Gastroesophageal sphincter (tissue), 4 donors: Measurements from ENCODE around the gene RBM33. TPM values are rescaled to one million over a fixed set of nuclear protein-coding genes. Genes with fewer than 3 reads are reported as not detected.

Experiments
- ATAC-seq: fragments of 150-250 bp; one replicate; pipeline ENCODE4 v1.9.1; 2016; ENCODE audit warnings: mild to moderate bottlenecking, moderate library complexity
- H3K27ac ChIP-seq, 4 donors: fragments of 200-600 bp; sonication (generic) in 3 of 4; 1 replicate in 3 of 4; 2 replicates in 1 of 4; pipeline ENCODE4 v1.5.1; 2016 to 2019
- H3K27me3 ChIP-seq: fragments of 200-600 bp; sonication (generic); one replicate; pipeline ENCODE4 v1.5.1; 2019
- H3K36me3 ChIP-seq, 2 donors: fragments of 200-600 bp; sonication (generic); one replicate each; pipeline ENCODE4 v1.5.1; 2019; ENCODE audit warnings: control low read depth in 1 of 2
- H3K4me1 ChIP-seq, 3 donors: fragments of 200-600 bp; sonication (generic); 1 replicate in 2 of 3; 2 replicates in 1 of 3; pipeline ENCODE4 v1.5.1; 2016 to 2019; ENCODE audit warnings: control low read depth in 2 of 3
- H3K4me3 ChIP-seq, 2 donors: fragments of 200-600 bp; sonication (generic); one replicate each; pipeline ENCODE4 v1.5.1; 2019; ENCODE audit warnings: mild to moderate bottlenecking in 1 of 2, moderate library complexity in 1 of 2
- H3K9me3 ChIP-seq, 3 donors: fragments of 200-600 bp; sonication (generic); one replicate each; pipeline ENCODE4 v1.5.1; 2017 to 2019; ENCODE audit warnings: control low read depth in 2 of 3
- EP300 ChIP-seq: sonication (generic); formaldehyde crosslinking; IDR thresholded peaks from one replicate; pipeline ENCODE4 v1.6.1; 2017; ENCODE audit warnings: antibody characterized with exemption, mild to moderate bottlenecking
- POLR2A ChIP-seq, 2 donors: fragments of 450-650 bp; IDR thresholded peaks; one replicate each; pipeline ENCODE4 v1.6.1; 2017; ENCODE audit warnings: antibody characterized with exemption in 2 of 2, mild to moderate bottlenecking in 2 of 2, moderate library complexity in 1 of 2
- POLR2AphosphoS5 ChIP-seq: sonication (generic); formaldehyde crosslinking; IDR thresholded peaks from one replicate; pipeline ENCODE4 v1.6.1; 2017; ENCODE audit warnings: antibody characterized with exemption
- whole genome bisulfite sequencing, 2 donors: methylation state at CpG; one replicate each; pipeline ENCODE4 v1.1.5; 2018; ENCODE audit warnings: low coverage in 1 of 2; 5-methylcytosine and 5-hydroxymethylcytosine counted together
- total RNA-seq, 4 donors: library from RNA; depleted of rRNA; stranded (reverse); fragments of >200 nt; gene quantifications; one replicate each; pipeline ENCODE4 v1.1.0, GENCODE V29; 2016
- TF ChIP-seq, protein P1 (sequence below), 4 experiments: fragments of 200-600 bp in 2 of 4; fragments of 450-650 bp in 2 of 4; sonication (generic) in 1 of 4; IDR thresholded peaks; one replicate each; pipeline ENCODE4 v1.5.1; 2017 to 2019; ENCODE audit warnings: antibody characterized with exemption in 4 of 4, mild to moderate bottlenecking in 2 of 4, moderate library complexity in 2 of 4

Gene RBM33
- total RNA-seq, 4 donors from 2014 or later: 25.2 to 67.4 (median 37.6) TPM

GRCh38 chr7:155752756-155753445, 108.4 kb downstream of the RBM33 start:
- no peak for TF ChIP-seq POLR2A (IDR thresholded peaks at IDR 0.05)
- TF ChIP-seq, protein P1, sequence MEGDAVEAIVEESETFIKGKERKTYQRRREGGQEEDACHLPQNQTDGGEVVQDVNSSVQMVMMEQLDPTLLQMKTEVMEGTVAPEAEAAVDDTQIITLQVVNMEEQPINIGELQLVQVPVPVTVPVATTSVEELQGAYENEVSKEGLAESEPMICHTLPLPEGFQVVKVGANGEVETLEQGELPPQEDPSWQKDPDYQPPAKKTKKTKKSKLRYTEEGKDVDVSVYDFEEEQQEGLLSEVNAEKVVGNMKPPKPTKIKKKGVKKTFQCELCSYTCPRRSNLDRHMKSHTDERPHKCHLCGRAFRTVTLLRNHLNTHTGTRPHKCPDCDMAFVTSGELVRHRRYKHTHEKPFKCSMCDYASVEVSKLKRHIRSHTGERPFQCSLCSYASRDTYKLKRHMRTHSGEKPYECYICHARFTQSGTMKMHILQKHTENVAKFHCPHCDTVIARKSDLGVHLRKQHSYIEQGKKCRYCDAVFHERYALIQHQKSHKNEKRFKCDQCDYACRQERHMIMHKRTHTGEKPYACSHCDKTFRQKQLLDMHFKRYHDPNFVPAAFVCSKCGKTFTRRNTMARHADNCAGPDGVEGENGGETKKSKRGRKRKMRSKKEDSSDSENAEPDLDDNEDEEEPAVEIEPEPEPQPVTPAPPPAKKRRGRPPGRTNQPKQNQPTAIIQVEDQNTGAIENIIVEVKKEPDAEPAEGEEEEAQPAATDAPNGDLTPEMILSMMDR (IDR thresholded peaks at IDR 0.05): no peak
- no peak for TF ChIP-seq POLR2AphosphoS5
- TF ChIP-seq EP300: no peak
- WGBS, 2 donors: 80 to 82% methylated on average over 2 to 3 of the region's 9 CpGs
- Histone ChIP-seq H3K27me3 (no peaks in the 10 kb centered on the region), H3K36me3 (no peaks in the 10 kb centered on the region), H3K9me3 (no peaks in the 10 kb centered on the region), H3K27ac (no peak overlapping the region), H3K4me1 (peaks cover 8 to 74% (median 11%) of the 10 kb centered on the region in 3 donors), H3K4me3 (no peak overlapping the region)
- ATAC-seq: no peak

DNA sequence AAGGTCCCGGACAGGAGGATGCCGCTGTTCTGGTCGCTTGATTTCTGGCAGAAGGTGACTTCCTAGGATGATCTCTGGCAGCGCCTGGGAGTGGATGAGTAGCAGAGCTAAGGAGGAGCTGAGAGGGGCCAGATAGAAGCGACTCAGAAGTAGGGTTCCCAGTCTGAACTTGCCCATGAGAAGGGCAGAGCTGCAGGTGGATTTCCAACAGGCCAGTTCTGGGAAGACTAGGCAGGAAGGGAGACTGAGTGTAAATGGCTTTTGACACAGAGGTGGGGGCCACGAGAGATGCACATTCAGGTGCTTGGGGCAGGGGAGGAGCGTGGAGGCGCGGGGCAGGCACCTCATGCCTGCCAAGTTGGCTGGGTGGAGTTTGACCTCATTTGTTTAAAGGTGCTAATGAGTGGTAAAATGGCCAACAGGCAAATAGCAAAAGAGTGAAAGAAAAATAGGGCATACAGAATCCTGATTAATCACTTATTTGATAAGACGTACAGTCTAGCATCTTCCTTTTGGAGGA, 109.0 kb downstream of the RBM33 start:
- Histone ChIP-seq H3K9me3 (no peaks in the 10 kb centered on the region), H3K27ac (no peak overlapping the region), H3K4me3 (no peak overlapping the region), H3K4me1 (peaks cover 8 to 71% (median 11%) of the 10 kb centered on the region in 3 donors), H3K27me3 (no peaks in the 10 kb centered on the region), H3K36me3 (peaks cover 0 to 3% of the 10 kb centered on the region in 2 donors)
- WGBS, 2 donors: 71% methylated on average over 6 of the region's 10 CpGs; no CpG with 5 or more reads in 1 of the 2 donors
- ATAC-seq: no peak
- TF ChIP-seq EP300: no peak
- TF ChIP-seq POLR2A (IDR thresholded peaks at IDR 0.05): no peak
- TF ChIP-seq POLR2AphosphoS5: no peak
- TF ChIP-seq, protein P1 (IDR thresholded peaks at IDR 0.05): no peak

DNA sequence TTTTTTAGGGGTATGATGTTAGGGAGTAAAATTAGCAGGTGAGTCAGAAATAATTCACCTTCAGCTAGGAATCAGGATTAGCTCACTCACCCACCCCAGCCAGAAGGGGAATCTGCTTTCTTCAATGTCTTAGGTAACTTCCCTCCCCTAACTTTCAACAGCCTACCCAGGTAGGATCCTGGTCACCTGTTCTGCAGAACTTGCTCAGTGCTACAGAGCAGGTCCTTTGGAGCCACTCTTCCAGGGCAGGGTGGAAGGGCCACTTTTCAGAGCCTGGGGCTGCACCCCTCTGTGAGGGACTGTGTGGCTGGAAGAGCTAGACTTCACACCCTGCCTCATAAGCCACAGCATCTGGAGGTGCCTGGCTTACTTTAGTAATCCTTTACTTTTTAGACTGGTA, 109.7 kb downstream of the RBM33 start:
- no peak overlapping the region for H3K27ac ChIP-seq
- H3K9me3 ChIP-seq: no peaks in the 10 kb centered on the region
- H3K4me1 ChIP-seq: peaks cover 8 to 64% (median 11%) of the 10 kb centered on the region in 3 donors
- H3K4me3 ChIP-seq: no peak overlapping the region
- peaks cover 0 to 9% of the 10 kb centered on the region in 2 donors for H3K36me3 ChIP-seq
- H3K27me3 ChIP-seq: no peaks in the 10 kb centered on the region
- no peak for ATAC-seq
- TF ChIP-seq POLR2AphosphoS5: no peak
- TF ChIP-seq, protein P1 (IDR thresholded peaks at IDR 0.05): no peak
- TF ChIP-seq POLR2A (IDR thresholded peaks at IDR 0.05): no peak
- TF ChIP-seq EP300: no peak

- H3K9me3 ChIP-seq: no peaks in the 10 kb centered on the region
- WGBS, 2 donors: 85 to 89% methylated on average over 3 of the region's 3 CpGs
- H3K27me3 ChIP-seq: no peaks in the 10 kb centered on the region
- TF ChIP-seq POLR2AphosphoS5: no peak
- no peak for TF ChIP-seq EP300
- TF ChIP-seq POLR2A (IDR thresholded peaks at IDR 0.05): no peak
- TF ChIP-seq, protein P1 (IDR thresholded peaks at IDR 0.05): no peak
- peaks cover 0 to 15% of the 10 kb centered on the region in 2 donors for H3K36me3 ChIP-seq
- no peak overlapping the region for H3K27ac ChIP-seq
- ATAC-seq: no peak
- H3K4me3 ChIP-seq: no peak overlapping the region
- H3K4me1 ChIP-seq: peaks cover 8 to 56% (median 11%) of the 10 kb centered on the region in 3 donors
Measured at GRCh38 chr7:155755026-155755425, 110.6 kb downstream of the RBM33 start.

GRCh38 chr7:155756322-155756721, 111.9 kb downstream of the RBM33 start:
- WGBS, 2 donors: 91 to 95% methylated on average over 5 to 9 of the region's 9 CpGs
- no peak for TF ChIP-seq EP300
- TF ChIP-seq, protein P1 (IDR thresholded peaks at IDR 0.05): no peak
- no peak for TF ChIP-seq POLR2AphosphoS5
- TF ChIP-seq POLR2A (IDR thresholded peaks at IDR 0.05): no peak
- H3K4me1 ChIP-seq: peaks cover 5 to 48% (median 11%) of the 10 kb centered on the region in 3 donors

More at GRCh38 chr7:155756322-155756721, 111.9 kb downstream of the RBM33 start:
- no peak overlapping the region for H3K4me3 ChIP-seq
- H3K27ac ChIP-seq: no peak overlapping the region
- no peak for ATAC-seq
- H3K9me3 ChIP-seq: no peaks in the 10 kb centered on the region
- H3K27me3 ChIP-seq: no peaks in the 10 kb centered on the region
- peaks cover 0 to 19% of the 10 kb centered on the region in 2 donors for H3K36me3 ChIP-seq
